ENCODE results near the gene VSTM4. TPM values are rescaled to one million over a fixed set of nuclear protein-coding genes. Genes with fewer than 3 reads are reported as not detected.

The VSTM4 gene
- total and polyA plus RNA-seq, 9 of the 15 experiments (the other 6 are each of a cell fraction or from before 2014, with no cell fraction given): 1.0 to 7.9 (median 3.0) TPM

DNA sequence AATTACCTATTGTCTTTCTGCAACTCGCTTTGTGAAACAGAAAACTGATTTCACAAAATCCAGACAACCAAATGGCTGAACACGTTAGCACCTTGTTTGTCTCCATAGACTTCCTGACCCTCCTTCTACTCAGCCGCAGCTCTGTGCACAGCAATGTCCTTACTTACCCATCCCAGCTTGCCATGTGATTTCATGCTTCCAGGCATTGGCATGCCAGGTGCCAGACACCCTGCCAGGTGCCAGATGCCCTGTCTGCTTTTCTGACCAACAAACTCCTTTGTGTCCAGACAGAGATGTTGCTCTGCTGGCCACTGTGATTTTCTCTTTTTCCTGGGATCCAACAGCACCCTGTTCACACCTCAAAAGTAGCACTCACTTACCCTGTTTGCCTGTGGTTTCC is 34.6 kb upstream of the VSTM4 start:
- H2AFZ ChIP-seq (ENCODE audit: low read depth, low read length): 0 out of 2 replicates have a peak overlapping the region, but pooled peaks have one; percentile 7
- TF ChIP-seq SMARCE1 (IDR thresholded peaks at IDR 0.05): no peak
- TF ChIP-seq, protein P1, sequence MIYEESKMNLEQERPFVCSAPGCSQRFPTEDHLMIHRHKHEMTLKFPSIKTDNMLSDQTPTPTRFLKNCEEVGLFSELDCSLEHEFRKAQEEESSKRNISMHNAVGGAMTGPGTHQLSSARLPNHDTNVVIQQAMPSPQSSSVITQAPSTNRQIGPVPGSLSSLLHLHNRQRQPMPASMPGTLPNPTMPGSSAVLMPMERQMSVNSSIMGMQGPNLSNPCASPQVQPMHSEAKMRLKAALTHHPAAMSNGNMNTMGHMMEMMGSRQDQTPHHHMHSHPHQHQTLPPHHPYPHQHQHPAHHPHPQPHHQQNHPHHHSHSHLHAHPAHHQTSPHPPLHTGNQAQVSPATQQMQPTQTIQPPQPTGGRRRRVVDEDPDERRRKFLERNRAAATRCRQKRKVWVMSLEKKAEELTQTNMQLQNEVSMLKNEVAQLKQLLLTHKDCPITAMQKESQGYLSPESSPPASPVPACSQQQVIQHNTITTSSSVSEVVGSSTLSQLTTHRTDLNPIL (CRISPR knock-in tag; IDR thresholded peaks at IDR 0.05): no peak
- no peak for TF ChIP-seq ADNP (tag; IDR thresholded peaks at IDR 0.05)
- TF ChIP-seq FOXA1 (IDR thresholded peaks at IDR 0.05; ENCODE audit: borderline replicate concordance): no peak
- H3K9me1 ChIP-seq (ENCODE audit: control insufficient read depth, insufficient read depth, low read length): no peaks in the 10 kb centered on the region
- no peaks in the 10 kb centered on the region for H4K20me1 ChIP-seq (replicated peaks; ENCODE audit: control insufficient read depth, insufficient read depth, low read length)
- peaks cover 10 to 12% of the 10 kb centered on the region in 2 experiments; a peak in 3 of 5 replicates for H3K4me1 ChIP-seq (replicated peaks in 1 of 2; ENCODE audit: control insufficient read depth in 2 of 2, insufficient read depth in 2 of 2, low read length in 2 of 2)
- H3K36me3 ChIP-seq (ENCODE audit: control insufficient read depth, insufficient read depth, low read length): no peaks in the 10 kb centered on the region
- POLR2A ChIA-PET: interaction anchor here (0.6 to 1.7 kb wide), 6 partner anchors 9 to 179 kb away, joined by 3 to 8 read pairs (median 4); no protein-coding TSS in a partner anchor
- intact Hi-C loops (cut with micrococcal nuclease): no loop called here
- no peaks in the 10 kb centered on the region for H3K9me3 ChIP-seq (replicated peaks; ENCODE audit: control insufficient read depth, insufficient read depth, low read depth, low read length)
- FAIRE-seq (no peak), ATAC-seq (no peak), DNase-seq (ENCODE audit: extremely low read depth in 1 of 4, low spot score in 3 of 4) (no peak)
- no peaks in the 10 kb centered on the region for H3K79me2 ChIP-seq (ENCODE audit: control insufficient read depth, insufficient read depth, low read length)
- CTCF ChIA-PET (ENCODE audit: low intra/inter-chr PET ratio): no interaction called here
- H3K4me2 ChIP-seq (ENCODE audit: insufficient read depth, low read length): no peak overlapping the region
- in situ Hi-C loops (cut with MboI): no loop called here
- no peak overlapping the region for H3K27ac ChIP-seq (ENCODE audit: extremely low read depth, low read depth, low read length)
- no peak overlapping the region for H3K4me3 ChIP-seq
- no peak overlapping the region for H3K9ac ChIP-seq (ENCODE audit: insufficient read depth in 1 of 2, low read depth in 2 of 2, low read length in 2 of 2)
- 46% methylated on average over 3 of the region's 3 CpGs for WGBS (ENCODE audit: insufficient coverage, low coverage, missing lambda C conversion rate)
- no peaks in the 10 kb centered on the region for H3K27me3 ChIP-seq (ENCODE audit: control insufficient read depth in 2 of 2, insufficient read depth in 2 of 2, low read length in 2 of 2)
- no TSS peak for BruUV-seq (replicated peaks)
